GM10266 (cell line): Measurements from ENCODE around the gene LRCH1.
"Not testable (repeated sequence)": the region's sequence is repeated elsewhere in the genome, so short reads cannot be mapped to it uniquely, and the experiment has no call there.

ENCODE experiments used
- DNase-seq: peaks from one replicate; pipeline ENCODE4 v3.0.0; 2012; ENCODE audit errors: extremely low spot score
- CTCF ChIP-seq: IDR thresholded peaks from 2 replicates; pipeline ENCODE4 v1.5.1; 2012; ENCODE audit warnings: mild to moderate bottlenecking, low read depth; ENCODE audit not compliant: control insufficient read depth, insufficient read depth; ENCODE audit errors: missing control alignments

Gene LRCH1

GRCh38 chr13:46756977-46757376, 204.0 kb downstream of the LRCH1 start:
- DNase-seq = no peak
- TF ChIP-seq CTCF = no peak

GRCh38 chr13:46757640-46758039, 204.7 kb downstream of the LRCH1 start:
- DNase-seq = no peak

GRCh38 chr13:46759846-46760245, 206.9 kb downstream of the LRCH1 start:
- TF ChIP-seq CTCF = no peak
- DNase-seq = no peak

More at GRCh38 chr13:46757640-46758039, 204.7 kb downstream of the LRCH1 start:
- TF ChIP-seq CTCF = no peak

DNA sequence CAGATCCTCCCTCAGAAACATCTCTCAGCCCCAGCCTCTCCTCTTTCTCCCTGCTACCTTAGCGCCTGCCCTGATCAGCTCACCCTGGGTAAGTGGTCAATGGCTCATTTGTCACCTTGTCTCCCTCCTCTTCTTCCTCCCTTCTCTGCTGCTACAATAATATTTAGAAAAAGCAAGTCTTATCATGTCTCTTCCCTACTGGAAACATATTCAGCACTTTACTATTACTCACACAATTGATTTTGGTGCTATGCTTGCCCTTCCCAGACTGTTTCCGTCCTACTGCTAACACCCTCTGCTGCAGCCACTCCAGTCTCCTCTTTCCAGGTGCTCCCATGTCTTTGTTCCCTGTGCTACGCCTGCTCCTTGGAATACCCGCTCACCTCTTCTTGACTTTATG, 208.2 kb downstream of the LRCH1 start:
- no peak for DNase-seq
- TF ChIP-seq CTCF = no peak

- no peak for DNase-seq
- no peak for TF ChIP-seq CTCF
Measured at GRCh38 chr13:46761866-46762265, 208.9 kb downstream of the LRCH1 start.

DNA sequence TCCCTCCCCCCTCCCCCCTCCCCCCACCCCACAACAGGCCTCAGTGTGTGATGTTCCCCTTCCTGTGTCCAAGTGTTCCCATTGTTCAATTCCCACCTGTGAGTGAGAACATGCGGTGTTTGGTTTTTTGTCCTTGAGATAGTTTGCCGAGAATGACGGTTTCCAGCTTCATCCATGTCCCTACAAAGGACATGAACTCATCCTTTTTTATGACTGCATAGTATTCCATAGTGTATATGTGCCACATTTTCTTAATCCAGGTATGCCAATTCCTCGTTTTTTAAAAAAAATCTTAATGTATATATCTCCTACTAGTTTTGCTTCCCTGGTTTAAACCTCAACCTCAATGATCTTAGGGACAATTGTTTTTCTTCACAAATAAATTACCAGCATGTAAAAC, 217.0 kb downstream of the LRCH1 start:
- not testable (repeated sequence) for DNase-seq

DNA sequence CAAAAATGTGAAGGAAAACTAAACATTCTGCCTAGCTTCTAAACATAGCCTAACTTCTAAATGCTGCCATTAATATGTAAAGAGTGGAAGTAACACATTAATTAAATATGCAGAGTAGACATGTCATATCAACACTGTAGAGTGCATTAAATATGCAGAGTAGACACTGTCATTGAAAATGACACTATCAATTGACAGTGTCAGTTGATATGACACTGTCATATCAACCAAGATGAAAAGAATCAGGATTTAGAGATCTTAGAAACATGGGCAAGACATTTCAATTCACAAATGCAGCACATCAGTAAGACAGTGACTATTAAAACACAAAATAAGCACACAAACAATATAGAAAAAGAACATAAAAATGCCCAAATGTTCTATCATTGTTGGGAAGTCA, 218.7 kb downstream of the LRCH1 start:
- no peak for DNase-seq
- TF ChIP-seq CTCF = no peak

- no peak for DNase-seq
- TF ChIP-seq CTCF = no peak
Measured at GRCh38 chr13:46773541-46773940, 220.6 kb downstream of the LRCH1 start.
